GM12878 (cell line): ENCODE measurements around the gene MCRIP2. TPM values are rescaled to one million over a fixed set of nuclear protein-coding genes. Genes with fewer than 3 reads are reported as not detected.

Experiments
- polyA plus RNA-seq, 11 experiments: library from polyadenylated mRNA; depleted of rRNA in 4 of 11; unstranded in 6 of 11; stranded (reverse) in 5 of 11; fragments of >200 nt; fragmentation: Nextera tagmentation in 4 of 11; fragmentation: Illumina TruSeq in 1 of 11; extraction: Ambion mirVana in 4 of 11; extraction: Trizol in 1 of 11; gene quantifications; 1 replicate in 1 of 11; 2 replicates in 10 of 11; pipeline versions ENCODE4 v1.2.1 to v1.2.3, GENCODE V29; 2011 to 2016; ENCODE audit warnings: inconsistent platforms in 2 of 11, missing spikeins in 2 of 11, low read depth in 1 of 11
- total RNA-seq, 4 experiments: library from RNA; depleted of rRNA in 3 of 4; stranded (reverse); fragments of >200 nt in 3 of 4; fragmentation: Illumina TruSeq in 1 of 4; extraction: Trizol in 1 of 4; gene quantifications; 2 replicates each; pipeline versions ENCODE4 v1.2.1 to v1.2.3, GENCODE V29; 2013 to 2021

MCRIP2 gene
- total and polyA plus RNA-seq, 10 of the 15 experiments (the other 5 are each of a cell fraction or from before 2014, with no cell fraction given), result 0.19 to 93.1 (median 57.9) TPM

Other genes starting within 250 kb of the MCRIP2 start
Only the 7 nearest of the 26 such genes appear.
- gene WFIKKN1, start 10.8 kb upstream of the MCRIP2 start, total RNA-seq (2014; rRNA removed), result 0.06 and 0.11 TPM in 2 replicates
- gene WFIKKN1, start 10.8 kb upstream of the MCRIP2 start, total RNA-seq (2014; rRNA removed; fragmentation: Illumina TruSeq; extraction: Trizol), result 0.04 TPM in 1 of 2 replicates, not detected in the other
- 0.27 and 0.41 TPM in 2 replicates for gene WFIKKN1, start 10.8 kb upstream of the MCRIP2 start, total RNA-seq (2021)
- 0.01 and 0.03 TPM in 2 replicates for gene WFIKKN1, start 10.8 kb upstream of the MCRIP2 start, polyA plus RNA-seq (2011; rRNA removed)
- 0.01 TPM in 1 of 2 replicates, not detected in the other for gene WFIKKN1, start 10.8 kb upstream of the MCRIP2 start, polyA plus RNA-seq (2014; fragmentation: Illumina TruSeq; extraction: Trizol)
- not detected for gene WFIKKN1, start 10.8 kb upstream of the MCRIP2 start, polyA plus RNA-seq (2014; fragmentation: Nextera tagmentation; extraction: Ambion mirVana)
- gene WFIKKN1, start 10.8 kb upstream of the MCRIP2 start, polyA plus RNA-seq (2014; rRNA removed), result 0.15 and 0.62 TPM in 2 replicates
- under 1 TPM; 0.05 to 0.19 TPM for gene WFIKKN1, start 10.8 kb upstream of the MCRIP2 start, polyA plus RNA-seq (2016; fragmentation: Nextera tagmentation; extraction: Ambion mirVana)
- 107 and 116 TPM in 2 replicates for gene METTL26, start 5.5 kb upstream of the MCRIP2 start, total RNA-seq (2014; rRNA removed)
- gene METTL26, start 5.5 kb upstream of the MCRIP2 start, total RNA-seq (2014; rRNA removed; fragmentation: Illumina TruSeq; extraction: Trizol), result 31.9 and 36.2 TPM in 2 replicates
- gene METTL26, start 5.5 kb upstream of the MCRIP2 start, total RNA-seq (2021), result 94.0 and 97.0 TPM in 2 replicates
- gene METTL26, start 5.5 kb upstream of the MCRIP2 start, polyA plus RNA-seq (2011; rRNA removed), result 33.7 and 61.6 TPM in 2 replicates
- 14.0 and 25.0 TPM in 2 replicates for gene METTL26, start 5.5 kb upstream of the MCRIP2 start, polyA plus RNA-seq (2014; fragmentation: Illumina TruSeq; extraction: Trizol)
- 10 to 100 TPM in 1 of 2 experiments, 1 to 10 TPM in 1; 5.4 to 12.0 TPM for gene METTL26, start 5.5 kb upstream of the MCRIP2 start, polyA plus RNA-seq (2014; fragmentation: Nextera tagmentation; extraction: Ambion mirVana)
- gene METTL26, start 5.5 kb upstream of the MCRIP2 start, polyA plus RNA-seq (2014; rRNA removed), result 163 and 172 TPM in 2 replicates
- gene METTL26, start 5.5 kb upstream of the MCRIP2 start, polyA plus RNA-seq (2016; fragmentation: Nextera tagmentation; extraction: Ambion mirVana), result 100 to 1,000 TPM; 140 to 155 TPM
- gene WDR90, start 7.5 kb downstream of the MCRIP2 start, total RNA-seq (2014; rRNA removed), result 20.2 and 25.2 TPM in 2 replicates
- 6.9 and 7.4 TPM in 2 replicates for gene WDR90, start 7.5 kb downstream of the MCRIP2 start, total RNA-seq (2014; rRNA removed; fragmentation: Illumina TruSeq; extraction: Trizol)
- 55.5 and 65.0 TPM in 2 replicates for gene WDR90, start 7.5 kb downstream of the MCRIP2 start, total RNA-seq (2021)
- 8.4 and 13.0 TPM in 2 replicates for gene WDR90, start 7.5 kb downstream of the MCRIP2 start, polyA plus RNA-seq (2011; rRNA removed)
- gene WDR90, start 7.5 kb downstream of the MCRIP2 start, polyA plus RNA-seq (2014; fragmentation: Illumina TruSeq; extraction: Trizol), result 0.79 and 5.9 TPM in 2 replicates
- 1 to 10 TPM; 2.0 to 5.9 TPM for gene WDR90, start 7.5 kb downstream of the MCRIP2 start, polyA plus RNA-seq (2014; fragmentation: Nextera tagmentation; extraction: Ambion mirVana)
- gene WDR90, start 7.5 kb downstream of the MCRIP2 start, polyA plus RNA-seq (2014; rRNA removed), result 56.5 and 67.0 TPM in 2 replicates
- 10 to 100 TPM; 20.4 to 24.8 TPM for gene WDR90, start 7.5 kb downstream of the MCRIP2 start, polyA plus RNA-seq (2016; fragmentation: Nextera tagmentation; extraction: Ambion mirVana)
- gene RHOT2, start 26.3 kb downstream of the MCRIP2 start, total RNA-seq (2014; rRNA removed), result 57.3 and 77.8 TPM in 2 replicates
- 20.6 and 23.5 TPM in 2 replicates for gene RHOT2, start 26.3 kb downstream of the MCRIP2 start, total RNA-seq (2014; rRNA removed; fragmentation: Illumina TruSeq; extraction: Trizol)
- gene RHOT2, start 26.3 kb downstream of the MCRIP2 start, total RNA-seq (2021), result 149 and 167 TPM in 2 replicates
- 31.1 and 61.9 TPM in 2 replicates for gene RHOT2, start 26.3 kb downstream of the MCRIP2 start, polyA plus RNA-seq (2011; rRNA removed)
- 9.4 and 44.3 TPM in 2 replicates for gene RHOT2, start 26.3 kb downstream of the MCRIP2 start, polyA plus RNA-seq (2014; fragmentation: Illumina TruSeq; extraction: Trizol)
- gene RHOT2, start 26.3 kb downstream of the MCRIP2 start, polyA plus RNA-seq (2014; fragmentation: Nextera tagmentation; extraction: Ambion mirVana), result 1 to 10 TPM; 3.7 to 5.6 TPM
- 174 and 190 TPM in 2 replicates for gene RHOT2, start 26.3 kb downstream of the MCRIP2 start, polyA plus RNA-seq (2014; rRNA removed)
- gene RHOT2, start 26.3 kb downstream of the MCRIP2 start, polyA plus RNA-seq (2016; fragmentation: Nextera tagmentation; extraction: Ambion mirVana), result 100 to 1,000 TPM; 124 to 141 TPM
- gene RHBDL1, start 33.8 kb downstream of the MCRIP2 start, total RNA-seq (2014; rRNA removed), result 0.22 and 0.28 TPM in 2 replicates
- 0.09 TPM in 1 of 2 replicates, not detected in the other for gene RHBDL1, start 33.8 kb downstream of the MCRIP2 start, total RNA-seq (2014; rRNA removed; fragmentation: Illumina TruSeq; extraction: Trizol)
- gene RHBDL1, start 33.8 kb downstream of the MCRIP2 start, total RNA-seq (2021), result 1.0 and 1.3 TPM in 2 replicates
- gene RHBDL1, start 33.8 kb downstream of the MCRIP2 start, polyA plus RNA-seq (2011; rRNA removed), result 0.27 and 0.65 TPM in 2 replicates
- 0.04 TPM in 1 of 2 replicates, not detected in the other for gene RHBDL1, start 33.8 kb downstream of the MCRIP2 start, polyA plus RNA-seq (2014; fragmentation: Illumina TruSeq; extraction: Trizol)
- gene RHBDL1, start 33.8 kb downstream of the MCRIP2 start, polyA plus RNA-seq (2014; fragmentation: Nextera tagmentation; extraction: Ambion mirVana), result not detected
- 0.82 and 0.88 TPM in 2 replicates for gene RHBDL1, start 33.8 kb downstream of the MCRIP2 start, polyA plus RNA-seq (2014; rRNA removed)
- not detected for gene RHBDL1, start 33.8 kb downstream of the MCRIP2 start, polyA plus RNA-seq (2016; fragmentation: Nextera tagmentation; extraction: Ambion mirVana)
- 87.5 and 104 TPM in 2 replicates for gene STUB1, start 38.6 kb downstream of the MCRIP2 start, total RNA-seq (2014; rRNA removed)
- gene STUB1, start 38.6 kb downstream of the MCRIP2 start, total RNA-seq (2014; rRNA removed; fragmentation: Illumina TruSeq; extraction: Trizol), result 63.0 and 65.8 TPM in 2 replicates
- gene STUB1, start 38.6 kb downstream of the MCRIP2 start, total RNA-seq (2021), result 82.6 and 92.2 TPM in 2 replicates
- 25.6 and 47.6 TPM in 2 replicates for gene STUB1, start 38.6 kb downstream of the MCRIP2 start, polyA plus RNA-seq (2011; rRNA removed)
- 16.1 and 49.7 TPM in 2 replicates for gene STUB1, start 38.6 kb downstream of the MCRIP2 start, polyA plus RNA-seq (2014; fragmentation: Illumina TruSeq; extraction: Trizol)
- gene STUB1, start 38.6 kb downstream of the MCRIP2 start, polyA plus RNA-seq (2014; fragmentation: Nextera tagmentation; extraction: Ambion mirVana), result 10 to 100 TPM in 1 of 2 experiments, 1 to 10 TPM in 1; 4.2 to 26.6 TPM
- 71.3 and 80.9 TPM in 2 replicates for gene STUB1, start 38.6 kb downstream of the MCRIP2 start, polyA plus RNA-seq (2014; rRNA removed)
- gene STUB1, start 38.6 kb downstream of the MCRIP2 start, polyA plus RNA-seq (2016; fragmentation: Nextera tagmentation; extraction: Ambion mirVana), result 100 to 1,000 TPM; 120 to 136 TPM
- gene JMJD8, start 42.5 kb downstream of the MCRIP2 start, total RNA-seq (2014; rRNA removed), result 30.5 and 37.6 TPM in 2 replicates
- gene JMJD8, start 42.5 kb downstream of the MCRIP2 start, total RNA-seq (2014; rRNA removed; fragmentation: Illumina TruSeq; extraction: Trizol), result 15.6 and 18.5 TPM in 2 replicates
- gene JMJD8, start 42.5 kb downstream of the MCRIP2 start, total RNA-seq (2021), result 38.2 and 39.1 TPM in 2 replicates
- gene JMJD8, start 42.5 kb downstream of the MCRIP2 start, polyA plus RNA-seq (2011; rRNA removed), result 8.0 and 23.5 TPM in 2 replicates
- 8.0 and 23.9 TPM in 2 replicates for gene JMJD8, start 42.5 kb downstream of the MCRIP2 start, polyA plus RNA-seq (2014; fragmentation: Illumina TruSeq; extraction: Trizol)
- 1 to 10 TPM in 1 of 2 experiments, under 1 TPM in 1; 1.00 to 3.4 TPM for gene JMJD8, start 42.5 kb downstream of the MCRIP2 start, polyA plus RNA-seq (2014; fragmentation: Nextera tagmentation; extraction: Ambion mirVana)
- 46.5 and 47.2 TPM in 2 replicates for gene JMJD8, start 42.5 kb downstream of the MCRIP2 start, polyA plus RNA-seq (2014; rRNA removed)
- 10 to 100 TPM; 39.1 to 50.4 TPM for gene JMJD8, start 42.5 kb downstream of the MCRIP2 start, polyA plus RNA-seq (2016; fragmentation: Nextera tagmentation; extraction: Ambion mirVana)